Thoracic aorta (tissue), 2 donors: ENCODE measurements around the gene NT5DC1. TPM values are rescaled to one million over a fixed set of nuclear protein-coding genes. Genes with fewer than 3 reads are reported as not detected.

Experiments used
- ATAC-seq: fragments of 150-250 bp; one replicate; pipeline ENCODE4 v1.8.0; 2017; ENCODE audit warnings: low read depth; ENCODE audit not compliant: insufficient number of reproducible peaks, low FRiP score
- DNase-seq: peaks from one replicate; pipeline ENCODE4 v3.0.0-alpha.2; 2020; ENCODE audit warnings: low spot score
- H3K27ac ChIP-seq, 2 donors: fragments of 200-600 bp; sonication (generic); 1 replicate in 1 of 2; 2 replicates in 1 of 2; pipeline ENCODE4 v1.5.1; 2016; ENCODE audit warnings: mild to moderate bottlenecking in 2 of 2, moderate library complexity in 2 of 2
- H3K27me3 ChIP-seq: fragments of 200-600 bp; sonication (generic); replicated peaks from 2 replicates; pipeline ENCODE4 v1.6.0; 2016; ENCODE audit warnings: mild to moderate bottlenecking; ENCODE audit not compliant: insufficient read depth
- H3K36me3 ChIP-seq: fragments of 200-600 bp; sonication (generic); one replicate; pipeline ENCODE4 v1.5.1; 2016
- H3K4me1 ChIP-seq, 2 donors: fragments of 200-600 bp; sonication (generic); 1 replicate in 1 of 2; 2 replicates in 1 of 2; pipeline versions ENCODE4 v1.5.1 to v1.6.0; 2016; ENCODE audit warnings: low read depth in 2 of 2, mild to moderate bottlenecking in 1 of 2; ENCODE audit not compliant: control insufficient read depth in 1 of 2
- H3K4me3 ChIP-seq: fragments of 200-600 bp; sonication (generic); 2 replicates; pipeline ENCODE4 v1.5.1; 2016; ENCODE audit warnings: mild to moderate bottlenecking
- H3K9me3 ChIP-seq: fragments of 200-600 bp; sonication (generic); 2 replicates; pipeline ENCODE4 v1.5.1; 2016
- CTCF ChIP-seq: fragments of 200-600 bp; sonication (generic); IDR thresholded peaks from one replicate; pipeline ENCODE4 v1.5.1; 2019; ENCODE audit warnings: antibody characterized with exemption
- total RNA-seq, 2 donors: library from RNA; depleted of rRNA; stranded (reverse); fragments of >200 nt; gene quantifications; one replicate each; pipeline versions ENCODE4 v1.1.0 to v1.2.3, GENCODE V29; 2016

The NT5DC1 gene
- total RNA-seq, 2 donors from 2014 or later: 15.4 to 25.0 TPM

- ATAC-seq: no peak
- no peaks in the 10 kb centered on the region for H3K27me3 ChIP-seq
- peaks cover 3 to 8% of the 10 kb centered on the region in 2 donors for H3K4me1 ChIP-seq
- peaks cover 3% of the 10 kb centered on the region for H3K36me3 ChIP-seq
- no peak overlapping the region for H3K27ac ChIP-seq
- no peak overlapping the region for H3K4me3 ChIP-seq
- no peak for DNase-seq
- peaks cover 5% of the 10 kb centered on the region for H3K9me3 ChIP-seq
- TF ChIP-seq CTCF: no peak
Observed at GRCh38 chr6:116170358-116171057, 69.9 kb downstream of the NT5DC1 start.

GRCh38 chr6:116173928-116174327 is 73.3 kb downstream of the NT5DC1 start:
- H3K27me3 ChIP-seq: no peaks in the 10 kb centered on the region
- DNase-seq (no peak), ATAC-seq (no peak)
- peaks cover 6% of the 10 kb centered on the region for H3K9me3 ChIP-seq
- peaks cover 3% of the 10 kb centered on the region for H3K36me3 ChIP-seq
- H3K4me1 ChIP-seq: peaks cover 0 to 8% of the 10 kb centered on the region in 2 donors
- no peak overlapping the region for H3K4me3 ChIP-seq
- TF ChIP-seq CTCF: no peak
- H3K27ac ChIP-seq: no peak overlapping the region

DNA sequence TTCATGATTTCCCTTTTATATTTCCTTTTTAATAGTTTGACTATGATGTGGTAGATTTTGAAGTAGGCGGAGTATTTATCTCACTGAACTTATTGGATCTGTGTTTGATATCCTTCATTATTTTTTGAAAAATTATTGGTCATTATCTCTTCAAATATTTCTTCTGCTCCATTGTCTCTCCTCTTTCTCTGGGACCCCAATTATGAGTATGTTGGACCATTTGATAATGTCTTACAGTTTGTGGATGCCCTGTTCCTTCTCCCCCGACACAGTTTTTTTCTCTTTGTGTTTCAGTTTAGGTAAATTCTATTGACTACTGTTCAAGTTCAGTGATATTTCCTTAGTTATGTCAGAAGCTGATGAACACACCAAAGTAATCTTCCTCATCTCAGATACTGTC is 74.7 kb downstream of the NT5DC1 start:
- no peak overlapping the region for H3K27ac ChIP-seq
- peaks cover 0 to 8% of the 10 kb centered on the region in 2 donors for H3K4me1 ChIP-seq
- H3K36me3 ChIP-seq: peaks cover 3% of the 10 kb centered on the region
- H3K4me3 ChIP-seq: no peak overlapping the region
- H3K9me3 ChIP-seq: peaks cover 6% of the 10 kb centered on the region
- no peak for TF ChIP-seq CTCF
- ATAC-seq (no peak), DNase-seq (no peak)
- no peaks in the 10 kb centered on the region for H3K27me3 ChIP-seq

- peaks cover 3% of the 10 kb centered on the region for H3K36me3 ChIP-seq
- H3K4me3 ChIP-seq: no peak overlapping the region
- no peaks in the 10 kb centered on the region for H3K4me1 ChIP-seq
- H3K9me3 ChIP-seq: peaks cover 6% of the 10 kb centered on the region
- no peak for TF ChIP-seq CTCF
- H3K27ac ChIP-seq: no peak overlapping the region
- DNase-seq (no peak), ATAC-seq (no peak)
- no peaks in the 10 kb centered on the region for H3K27me3 ChIP-seq
Observed at GRCh38 chr6:116176596-116176995, 75.9 kb downstream of the NT5DC1 start.

DNA sequence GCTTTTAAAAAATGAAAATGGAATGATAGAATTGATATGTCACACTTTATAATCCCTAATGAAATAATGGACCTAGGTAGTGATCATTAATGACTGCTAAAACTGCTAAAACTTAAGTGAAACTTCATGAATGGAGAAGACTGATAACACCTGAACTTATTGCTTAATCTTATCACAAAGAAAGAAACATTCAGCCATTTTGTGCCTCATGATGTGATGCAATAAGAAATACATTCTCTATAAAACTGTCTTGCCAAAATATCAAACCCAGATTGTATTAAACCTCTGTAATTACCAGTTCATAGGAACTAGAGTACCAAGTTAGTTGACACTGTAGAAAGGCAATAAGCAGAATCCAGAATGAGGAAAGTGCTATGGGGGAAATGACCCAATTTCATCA is 79.7 kb downstream of the NT5DC1 start:
- Histone ChIP-seq H3K4me1 (no peaks in the 10 kb centered on the region), H3K36me3 (peaks cover 2% of the 10 kb centered on the region), H3K9me3 (peaks cover 2% of the 10 kb centered on the region), H3K27me3 (no peaks in the 10 kb centered on the region), H3K27ac (no peak overlapping the region), H3K4me3 (no peak overlapping the region)
- ATAC-seq (no peak), DNase-seq (no peak)
- no peak for TF ChIP-seq CTCF
